ENCODE measurements around the gene VAV3. TPM values are rescaled to one million over a fixed set of nuclear protein-coding genes. Genes with fewer than 3 reads are reported as not detected.

VAV3 gene
- total RNA-seq, 2 donors from 2014 or later: 73.0 to 135 TPM

DNA sequence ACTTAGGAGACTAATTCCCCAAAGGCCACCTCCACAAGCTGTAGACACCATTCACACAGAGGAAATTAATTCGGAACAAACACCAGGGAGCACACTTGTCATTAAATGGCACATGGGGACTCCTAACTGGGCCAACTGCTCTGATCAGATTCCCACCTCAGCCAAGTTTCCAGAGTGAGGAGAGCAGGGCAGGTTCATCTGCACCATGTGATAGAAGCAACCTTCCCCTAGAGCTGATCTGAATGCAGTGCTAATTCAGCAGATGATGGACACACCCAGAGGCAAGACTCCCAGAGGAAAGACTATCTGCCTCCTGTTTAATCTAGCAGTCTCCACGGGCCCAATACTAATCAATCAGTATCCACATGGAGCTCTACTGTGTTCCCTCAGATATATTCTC lies 147.0 kb downstream of the VAV3 start:
- TF ChIP-seq, protein P1, sequence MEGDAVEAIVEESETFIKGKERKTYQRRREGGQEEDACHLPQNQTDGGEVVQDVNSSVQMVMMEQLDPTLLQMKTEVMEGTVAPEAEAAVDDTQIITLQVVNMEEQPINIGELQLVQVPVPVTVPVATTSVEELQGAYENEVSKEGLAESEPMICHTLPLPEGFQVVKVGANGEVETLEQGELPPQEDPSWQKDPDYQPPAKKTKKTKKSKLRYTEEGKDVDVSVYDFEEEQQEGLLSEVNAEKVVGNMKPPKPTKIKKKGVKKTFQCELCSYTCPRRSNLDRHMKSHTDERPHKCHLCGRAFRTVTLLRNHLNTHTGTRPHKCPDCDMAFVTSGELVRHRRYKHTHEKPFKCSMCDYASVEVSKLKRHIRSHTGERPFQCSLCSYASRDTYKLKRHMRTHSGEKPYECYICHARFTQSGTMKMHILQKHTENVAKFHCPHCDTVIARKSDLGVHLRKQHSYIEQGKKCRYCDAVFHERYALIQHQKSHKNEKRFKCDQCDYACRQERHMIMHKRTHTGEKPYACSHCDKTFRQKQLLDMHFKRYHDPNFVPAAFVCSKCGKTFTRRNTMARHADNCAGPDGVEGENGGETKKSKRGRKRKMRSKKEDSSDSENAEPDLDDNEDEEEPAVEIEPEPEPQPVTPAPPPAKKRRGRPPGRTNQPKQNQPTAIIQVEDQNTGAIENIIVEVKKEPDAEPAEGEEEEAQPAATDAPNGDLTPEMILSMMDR (IDR thresholded peaks at IDR 0.05): no peak
- no peak overlapping the region for H3K9ac ChIP-seq (ENCODE audit: low read depth in 2 of 2, low read length in 2 of 2)
- no peak for DNase-seq

DNA sequence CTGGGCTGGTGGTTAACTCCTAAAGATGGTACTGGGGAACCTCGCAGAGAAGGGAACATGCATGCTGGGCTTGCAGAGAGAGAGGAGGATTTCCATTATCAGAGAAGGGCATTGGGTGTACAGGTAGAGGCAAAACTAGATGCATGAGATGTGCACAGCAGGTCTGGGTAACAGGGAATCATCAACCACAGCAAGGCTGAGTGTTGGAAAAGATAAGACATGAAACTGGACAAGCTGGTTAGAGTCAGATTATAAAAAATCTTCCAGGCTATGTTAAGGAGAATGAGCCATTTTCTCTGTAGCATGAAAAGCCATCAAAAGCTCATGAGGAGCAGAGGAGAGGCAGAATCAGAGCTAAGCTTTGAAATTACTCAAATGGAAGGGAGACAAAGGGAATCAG lies 147.8 kb downstream of the VAV3 start:
- TF ChIP-seq, protein P1 (IDR thresholded peaks at IDR 0.05): no peak
- no peak overlapping the region for H3K9ac ChIP-seq (ENCODE audit: low read depth in 2 of 2, low read length in 2 of 2)
- no peak overlapping the region for H3K4me3 ChIP-seq
- H3K36me3 ChIP-seq: no peaks in the 10 kb centered on the region
- no peaks in the 10 kb centered on the region for H3K27me3 ChIP-seq
- H3K27ac ChIP-seq: no peak overlapping the region
- no peaks in the 10 kb centered on the region for H3K4me1 ChIP-seq
- no peak for DNase-seq
- intact Hi-C loops (cut with DNase I): no loop called here
- no peaks in the 10 kb centered on the region for H3K9me3 ChIP-seq

More for the DNA sequence above, 147.0 kb downstream of the VAV3 start:
- intact Hi-C loops (cut with DNase I): no loop called here
- no peak overlapping the region for H3K4me3 ChIP-seq
- H3K27me3 ChIP-seq: no peaks in the 10 kb centered on the region
- no peaks in the 10 kb centered on the region for H3K9me3 ChIP-seq
- H3K27ac ChIP-seq: no peak overlapping the region
- H3K36me3 ChIP-seq: no peaks in the 10 kb centered on the region
- H3K4me1 ChIP-seq: no peaks in the 10 kb centered on the region

DNA sequence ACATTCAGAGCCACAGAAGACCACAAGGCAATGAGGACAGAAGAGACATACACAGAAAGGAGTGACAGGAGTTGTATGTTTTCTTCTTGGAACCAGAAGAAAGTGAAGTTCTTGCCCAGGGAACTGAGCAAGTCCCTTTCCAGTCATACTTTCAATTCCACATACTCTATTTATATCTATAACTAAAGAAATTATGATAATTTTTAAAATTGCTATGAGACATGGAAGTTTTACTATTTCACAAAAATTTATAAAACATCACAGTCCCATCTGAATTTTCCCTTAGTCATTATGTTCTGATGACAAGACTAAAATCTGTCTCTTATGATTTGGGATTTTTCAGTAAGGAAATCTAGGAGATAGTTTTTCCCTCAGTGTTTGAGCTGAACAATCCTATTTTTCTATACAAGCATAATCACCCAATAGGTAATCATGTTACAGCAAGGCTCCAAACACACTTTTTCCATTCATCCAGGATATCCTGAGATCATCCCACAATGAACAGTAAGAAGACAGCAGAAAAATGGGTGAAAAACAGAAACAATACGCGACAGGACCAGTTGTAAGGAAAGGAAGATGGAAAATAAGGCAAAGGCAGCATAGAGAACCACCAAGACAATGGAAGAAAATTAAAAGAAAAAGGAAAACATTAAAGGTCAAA lies 154.6 kb downstream of the VAV3 start:
- DNase-seq: no peak
- intact Hi-C loops (cut with DNase I): no loop called here
- H3K9ac ChIP-seq (ENCODE audit: low read depth in 2 of 2, low read length in 2 of 2): no peak overlapping the region
- no peaks in the 10 kb centered on the region for H3K36me3 ChIP-seq
- no peaks in the 10 kb centered on the region for H3K4me1 ChIP-seq
- H3K27ac ChIP-seq: no peak overlapping the region
- TF ChIP-seq, protein P1 (IDR thresholded peaks at IDR 0.05): no peak
- H3K4me3 ChIP-seq: no peak overlapping the region
- H3K9me3 ChIP-seq: no peaks in the 10 kb centered on the region
- no peaks in the 10 kb centered on the region for H3K27me3 ChIP-seq

DNA sequence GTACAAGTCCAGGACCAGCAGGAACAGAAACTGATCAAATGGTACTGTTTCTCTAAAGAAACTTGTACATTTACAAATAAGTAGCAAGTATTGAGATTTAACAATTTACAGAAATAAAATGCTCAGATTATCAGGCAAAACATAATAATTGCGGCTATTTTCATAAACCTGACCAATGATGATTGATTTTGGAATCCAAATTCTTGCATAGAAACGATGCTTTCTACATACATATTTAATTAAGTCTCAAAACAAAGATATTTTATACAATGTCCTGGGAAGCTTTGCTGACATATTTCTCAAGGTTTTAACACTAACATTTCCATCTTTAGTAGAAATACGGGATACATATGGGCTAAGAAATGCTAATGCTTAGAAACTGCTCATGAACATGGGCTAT lies 157.1 kb downstream of the VAV3 start:
- Histone ChIP-seq H3K27ac (no peak overlapping the region), H3K27me3 (no peaks in the 10 kb centered on the region), H3K9me3 (no peaks in the 10 kb centered on the region), H3K9ac (ENCODE audit: low read depth in 2 of 2, low read length in 2 of 2) (no peak overlapping the region), H3K4me3 (no peak overlapping the region), H3K4me1 (no peaks in the 10 kb centered on the region), H3K36me3 (no peaks in the 10 kb centered on the region)
- intact Hi-C loops (cut with DNase I): no loop called here
- TF ChIP-seq, protein P1 (IDR thresholded peaks at IDR 0.05): no peak
- DNase-seq: no peak

DNA sequence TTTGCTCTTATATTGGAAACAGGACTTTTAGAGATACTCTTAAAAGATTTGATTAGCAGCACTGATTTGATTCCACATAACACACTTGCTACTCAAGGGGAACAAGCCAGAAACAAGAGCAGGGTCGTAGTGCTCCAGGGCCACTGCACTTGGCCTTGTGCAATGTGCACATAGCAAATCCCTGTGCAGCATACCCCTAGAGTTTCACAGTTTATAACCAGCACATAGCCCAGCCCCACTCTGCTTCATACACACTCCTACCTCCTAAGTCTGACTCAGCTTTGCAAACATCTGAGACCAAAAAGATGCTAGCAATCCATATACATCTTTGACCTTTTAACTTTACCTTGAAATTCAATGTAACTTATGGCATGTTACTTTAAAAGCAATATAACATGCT lies 157.6 kb downstream of the VAV3 start:
- Histone ChIP-seq H3K27me3 (no peaks in the 10 kb centered on the region), H3K4me1 (no peaks in the 10 kb centered on the region), H3K4me3 (no peak overlapping the region), H3K9me3 (no peaks in the 10 kb centered on the region), H3K27ac (no peak overlapping the region), H3K9ac (ENCODE audit: low read depth in 2 of 2, low read length in 2 of 2) (no peak overlapping the region), H3K36me3 (no peaks in the 10 kb centered on the region)
- DNase-seq: no peak
- TF ChIP-seq, protein P1 (IDR thresholded peaks at IDR 0.05): no peak
- intact Hi-C loops (cut with DNase I): no loop called here

Measured in colonic mucosa (tissue), 4 donors.